MM.1S (cell line): ENCODE measurements around the gene CCDC80.

Experiments used
- DNase-seq: peaks from one replicate; pipeline ENCODE4 v3.0.0-alpha.2; 2015
- H2AFZ ChIP-seq: fragments of 300-600 bp; sonication (generic); 2 replicates; pipeline ENCODE4 v1.6.0; 2016; ENCODE audit warnings: antibody characterized with exemption, low read length
- H3F3A ChIP-seq: fragments of 300-600 bp; sonication (generic); 2 replicates; pipeline ENCODE4 v1.6.1; 2016; ENCODE audit warnings: mild to moderate bottlenecking, antibody characterized with exemption, low read length, moderate library complexity, mixed read lengths; ENCODE audit not compliant: insufficient read depth
- H3K27ac ChIP-seq: fragments of 300-600 bp; sonication (generic); 2 replicates; pipeline ENCODE4 v1.5.1; 2016; ENCODE audit warnings: mild to moderate bottlenecking, low read length
- H3K27me3 ChIP-seq: fragments of 300-600 bp; sonication (generic); replicated peaks from 2 replicates; pipeline ENCODE4 v1.6.0; 2016; ENCODE audit warnings: low read length; ENCODE audit not compliant: insufficient read depth
- H3K36me3 ChIP-seq: fragments of 300-600 bp; sonication (generic); replicated peaks from 2 replicates; pipeline ENCODE4 v1.6.1; 2016; ENCODE audit warnings: mild to moderate bottlenecking, low read length, mixed read lengths; ENCODE audit not compliant: insufficient read depth
- H3K4me1 ChIP-seq: fragments of 300-600 bp; sonication (generic); 2 replicates; pipeline ENCODE4 v1.6.1; 2016; ENCODE audit warnings: low read length, mixed read lengths
- H3K4me2 ChIP-seq: fragments of 300-600 bp; sonication (generic); 2 replicates; pipeline ENCODE4 v1.6.0; 2016; ENCODE audit warnings: low read depth, low read length
- H3K4me3 ChIP-seq: fragments of 300-600 bp; sonication (generic); 2 replicates; pipeline ENCODE4 v1.5.1; 2016; ENCODE audit warnings: low read length, mixed read lengths
- H3K79me2 ChIP-seq: fragments of 300-600 bp; sonication (generic); 2 replicates; pipeline ENCODE4 v1.6.1; 2016; ENCODE audit warnings: mixed run types, low read length, mixed read lengths
- H3K9ac ChIP-seq: fragments of 300-600 bp; sonication (generic); 2 replicates; pipeline ENCODE4 v1.6.1; 2016; ENCODE audit warnings: low read length, mixed read lengths
- H3K9me2 ChIP-seq: fragments of 300-600 bp; sonication (generic); replicated peaks from 2 replicates; pipeline ENCODE4 v1.6.1; 2016; ENCODE audit warnings: mild to moderate bottlenecking, low read length, mixed read lengths; ENCODE audit not compliant: insufficient read depth
- H3K9me3 ChIP-seq: fragments of 300-600 bp; sonication (generic); replicated peaks from 2 replicates; pipeline ENCODE4 v1.6.1; 2016; ENCODE audit warnings: mild to moderate bottlenecking, low read length, mixed read lengths; ENCODE audit not compliant: insufficient read depth
- H4K20me1 ChIP-seq: fragments of 300-600 bp; sonication (generic); 2 replicates; pipeline ENCODE4 v1.6.1; 2016; ENCODE audit warnings: mild to moderate bottlenecking, low read length, moderate library complexity, mixed read lengths; ENCODE audit not compliant: insufficient read depth
- EZH2 ChIP-seq: fragments of 300-600 bp; sonication (generic); optimal IDR thresholded peaks from 2 replicates; pipeline ENCODE3; 2017; ENCODE audit warnings: low read depth, mild to moderate bottlenecking, antibody characterized with exemption, low read length, mixed read lengths
- EZH2phosphoT487 ChIP-seq: fragments of 300-600 bp; sonication (generic); IDR thresholded peaks from 2 replicates; pipeline ENCODE4 v1.6.1; 2018; ENCODE audit warnings: antibody characterized with exemption, low read length
- TF ChIP-seq, protein P1 (sequence below): fragments of 300-600 bp; sonication (generic); IDR thresholded peaks from 2 replicates; pipeline ENCODE4 v1.5.1; 2016; ENCODE audit warnings: antibody characterized with exemption, low read length, mixed read lengths

Gene CCDC80

DNA sequence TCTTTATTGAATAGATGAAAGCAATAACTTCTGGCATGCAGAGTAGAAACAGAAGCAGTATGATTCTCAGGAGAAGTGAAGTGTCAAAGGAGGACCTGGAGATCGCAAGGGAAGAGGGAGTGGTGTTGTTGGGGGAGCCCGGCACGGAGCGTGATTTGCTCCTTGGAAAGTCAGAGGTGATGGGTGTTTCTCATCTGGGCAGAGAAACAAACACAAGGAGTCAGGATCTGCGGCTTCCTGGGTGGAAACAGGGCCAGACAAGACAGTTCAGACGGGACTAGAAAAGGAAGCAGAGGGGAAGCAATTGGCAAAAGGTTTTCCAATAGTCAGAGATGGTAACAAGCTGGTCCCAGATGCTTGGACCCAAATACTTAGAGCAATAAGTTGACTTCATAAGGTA, 34.4 kb upstream of the CCDC80 start:
- Histone ChIP-seq H3K4me1 (peaks cover 25% of the 10 kb centered on the region), H3K9me3 (no peaks in the 10 kb centered on the region), H3K36me3 (no peaks in the 10 kb centered on the region), H2AFZ (no peak overlapping the region), H3K27me3 (no peaks in the 10 kb centered on the region), H3K4me3 (no peak overlapping the region), H3K4me2 (no peak overlapping the region), H4K20me1 (no peaks in the 10 kb centered on the region), H3K27ac (no peak overlapping the region), H3K79me2 (no peaks in the 10 kb centered on the region), H3F3A (peaks cover 14% of the 10 kb centered on the region), H3K9me2 (no peaks in the 10 kb centered on the region), H3K9ac (no peak overlapping the region)
- DNase-seq: no peak
- TF ChIP-seq, protein P1, sequence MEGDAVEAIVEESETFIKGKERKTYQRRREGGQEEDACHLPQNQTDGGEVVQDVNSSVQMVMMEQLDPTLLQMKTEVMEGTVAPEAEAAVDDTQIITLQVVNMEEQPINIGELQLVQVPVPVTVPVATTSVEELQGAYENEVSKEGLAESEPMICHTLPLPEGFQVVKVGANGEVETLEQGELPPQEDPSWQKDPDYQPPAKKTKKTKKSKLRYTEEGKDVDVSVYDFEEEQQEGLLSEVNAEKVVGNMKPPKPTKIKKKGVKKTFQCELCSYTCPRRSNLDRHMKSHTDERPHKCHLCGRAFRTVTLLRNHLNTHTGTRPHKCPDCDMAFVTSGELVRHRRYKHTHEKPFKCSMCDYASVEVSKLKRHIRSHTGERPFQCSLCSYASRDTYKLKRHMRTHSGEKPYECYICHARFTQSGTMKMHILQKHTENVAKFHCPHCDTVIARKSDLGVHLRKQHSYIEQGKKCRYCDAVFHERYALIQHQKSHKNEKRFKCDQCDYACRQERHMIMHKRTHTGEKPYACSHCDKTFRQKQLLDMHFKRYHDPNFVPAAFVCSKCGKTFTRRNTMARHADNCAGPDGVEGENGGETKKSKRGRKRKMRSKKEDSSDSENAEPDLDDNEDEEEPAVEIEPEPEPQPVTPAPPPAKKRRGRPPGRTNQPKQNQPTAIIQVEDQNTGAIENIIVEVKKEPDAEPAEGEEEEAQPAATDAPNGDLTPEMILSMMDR: no peak
- TF ChIP-seq EZH2phosphoT487 (no peak), EZH2 (no peak)

GRCh38 chr3:112672716-112673541, 32.0 kb upstream of the CCDC80 start:
- DNase-seq: no peak
- no peaks in the 10 kb centered on the region for H3K27me3 ChIP-seq
- H3K4me3 ChIP-seq: no peak overlapping the region
- no peak overlapping the region for H2AFZ ChIP-seq
- no peak overlapping the region for H3K9ac ChIP-seq
- no peaks in the 10 kb centered on the region for H4K20me1 ChIP-seq
- H3K27ac ChIP-seq: no peak overlapping the region
- H3F3A ChIP-seq: peaks cover 14% of the 10 kb centered on the region
- no peaks in the 10 kb centered on the region for H3K79me2 ChIP-seq
- TF ChIP-seq EZH2phosphoT487 (no peak), EZH2 (no peak)
- TF ChIP-seq, protein P1: no peak
- H3K36me3 ChIP-seq: no peaks in the 10 kb centered on the region
- no peak overlapping the region for H3K4me2 ChIP-seq
- no peaks in the 10 kb centered on the region for H3K9me2 ChIP-seq
- no peaks in the 10 kb centered on the region for H3K9me3 ChIP-seq
- H3K4me1 ChIP-seq: peaks cover 24% of the 10 kb centered on the region

DNA sequence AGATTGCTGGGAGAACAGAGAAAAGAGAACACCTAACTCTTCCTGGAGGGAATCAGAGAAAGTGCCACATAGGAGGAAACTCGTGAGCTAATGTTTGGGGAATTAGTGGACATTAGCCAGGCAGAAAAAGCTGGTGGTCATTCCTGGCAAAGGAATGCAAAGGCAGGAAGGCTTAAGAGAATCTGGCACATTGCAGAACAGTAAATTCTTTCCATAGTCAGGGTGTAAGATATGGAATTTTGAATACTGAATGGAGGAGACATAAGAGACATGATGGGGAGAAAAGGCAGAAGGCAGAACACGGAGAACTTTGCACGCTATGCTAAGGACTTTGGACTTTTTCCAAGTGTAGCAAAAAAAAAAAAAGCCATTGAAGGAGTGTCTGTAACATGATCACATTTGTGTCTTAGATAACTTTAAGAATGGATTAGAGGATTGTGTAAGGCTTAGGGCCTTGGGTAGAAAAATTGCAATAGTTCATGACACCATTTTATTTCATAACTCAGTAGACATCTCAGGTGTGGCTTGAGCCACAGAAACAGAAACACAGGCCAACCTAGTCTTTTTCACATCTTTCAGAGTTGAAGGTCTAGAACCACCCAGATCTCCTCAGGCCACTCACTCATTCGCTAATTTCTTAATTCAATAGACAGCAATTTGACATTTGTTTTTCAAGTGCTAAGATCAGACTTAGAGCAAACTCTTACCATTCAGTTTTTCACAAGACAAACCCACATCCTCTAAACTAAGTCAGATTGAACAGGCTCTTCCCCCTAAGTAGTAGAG, 31.2 kb upstream of the CCDC80 start:
- Histone ChIP-seq H3K79me2 (no peaks in the 10 kb centered on the region), H3K9me2 (no peaks in the 10 kb centered on the region), H4K20me1 (no peaks in the 10 kb centered on the region), H2AFZ (no peak overlapping the region), H3K4me1 (peaks cover 16% of the 10 kb centered on the region), H3K9ac (no peak overlapping the region), H3K4me3 (no peak overlapping the region), H3K4me2 (no peak overlapping the region), H3F3A (peaks cover 7% of the 10 kb centered on the region), H3K36me3 (no peaks in the 10 kb centered on the region), H3K27me3 (no peaks in the 10 kb centered on the region), H3K27ac (no peak overlapping the region), H3K9me3 (no peaks in the 10 kb centered on the region)
- TF ChIP-seq, protein P1: no peak
- TF ChIP-seq EZH2phosphoT487 (no peak), EZH2 (no peak)
- no peak for DNase-seq
